ENCODE measurements around the gene EVI2B.

DNA sequence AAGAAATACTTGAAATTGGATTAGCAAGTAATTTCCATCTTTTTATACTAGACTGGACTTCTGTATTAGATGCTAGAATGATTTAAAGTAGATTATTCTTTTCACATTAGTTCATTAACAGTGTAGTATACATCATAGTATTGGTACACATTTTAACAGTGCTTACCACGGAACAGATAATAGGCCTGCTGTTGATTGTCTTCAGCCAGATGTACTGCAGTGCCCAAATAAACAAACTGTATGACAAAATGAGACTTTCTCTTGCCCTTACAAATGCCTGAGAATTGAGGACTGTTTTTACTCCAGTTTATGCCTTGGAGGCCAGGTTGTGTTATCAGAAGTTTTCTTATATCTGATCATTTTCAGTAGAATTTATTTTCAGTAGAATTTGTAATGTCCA is 6.9 kb upstream of the EVI2B start:
- no peak for TF ChIP-seq POLR2A (IDR thresholded peaks at IDR 0.05)
- TF ChIP-seq, protein P1, sequence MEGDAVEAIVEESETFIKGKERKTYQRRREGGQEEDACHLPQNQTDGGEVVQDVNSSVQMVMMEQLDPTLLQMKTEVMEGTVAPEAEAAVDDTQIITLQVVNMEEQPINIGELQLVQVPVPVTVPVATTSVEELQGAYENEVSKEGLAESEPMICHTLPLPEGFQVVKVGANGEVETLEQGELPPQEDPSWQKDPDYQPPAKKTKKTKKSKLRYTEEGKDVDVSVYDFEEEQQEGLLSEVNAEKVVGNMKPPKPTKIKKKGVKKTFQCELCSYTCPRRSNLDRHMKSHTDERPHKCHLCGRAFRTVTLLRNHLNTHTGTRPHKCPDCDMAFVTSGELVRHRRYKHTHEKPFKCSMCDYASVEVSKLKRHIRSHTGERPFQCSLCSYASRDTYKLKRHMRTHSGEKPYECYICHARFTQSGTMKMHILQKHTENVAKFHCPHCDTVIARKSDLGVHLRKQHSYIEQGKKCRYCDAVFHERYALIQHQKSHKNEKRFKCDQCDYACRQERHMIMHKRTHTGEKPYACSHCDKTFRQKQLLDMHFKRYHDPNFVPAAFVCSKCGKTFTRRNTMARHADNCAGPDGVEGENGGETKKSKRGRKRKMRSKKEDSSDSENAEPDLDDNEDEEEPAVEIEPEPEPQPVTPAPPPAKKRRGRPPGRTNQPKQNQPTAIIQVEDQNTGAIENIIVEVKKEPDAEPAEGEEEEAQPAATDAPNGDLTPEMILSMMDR (IDR thresholded peaks at IDR 0.05), result no peak

Measured in thyroid gland (tissue), 4 donors.